ENCODE results near the gene STING1. TPM values are rescaled to one million over a fixed set of nuclear protein-coding genes. Genes with fewer than 3 reads are reported as not detected.
"Not testable (repeated sequence)": the region's sequence is repeated elsewhere in the genome, so short reads cannot be mapped to it uniquely, and the experiment has no call there.

STING1 gene
- polyA plus RNA-seq, 3 donors from 2014 or later, result 67.8 to 150 (median 142) TPM

- Mint-ChIP-seq H3K4me3 (peak overlapping the region in 3 of 5 donors; percentile 20 to 47 (median 39)), H3K9me3 (no peaks in the 10 kb centered on the region), H3K36me3 (no peaks in the 10 kb centered on the region), H3K4me1 (peaks cover 47 to 54% of the 10 kb centered on the region in 2 donors), H3K27ac (peak overlapping the region; percentile 62 to 94 (median 86)), H3K27me3 (ENCODE audit: low read depth in 3 of 3) (peaks cover 8 to 24% (median 15%) of the 10 kb centered on the region in 3 donors)
- peak; percentile 81 to 84 (median 82) for DNase-seq
These were observed 28.6 kb downstream of the STING1 start for GRCh38 chr5:139453683-139454567.

GRCh38 chr5:139451878-139452660, 30.5 kb downstream of the STING1 start:
- H3K36me3 Mint-ChIP-seq, result no peaks in the 10 kb centered on the region
- H3K4me3 Mint-ChIP-seq, result no peak overlapping the region
- DNase-seq, result no peak
- no peak overlapping the region for H3K27ac Mint-ChIP-seq
- H3K27me3 Mint-ChIP-seq (ENCODE audit: low read depth in 3 of 3), result peaks cover 12 to 21% (median 16%) of the 10 kb centered on the region in 3 donors
- no peaks in the 10 kb centered on the region for H3K9me3 Mint-ChIP-seq
- peaks cover 35 to 49% of the 10 kb centered on the region in 2 donors for H3K4me1 Mint-ChIP-seq

GRCh38 chr5:139451176-139451575, 31.4 kb downstream of the STING1 start:
- H3K4me1 Mint-ChIP-seq, result peaks cover 28 to 44% of the 10 kb centered on the region in 2 donors
- peaks cover 12 to 20% (median 16%) of the 10 kb centered on the region in 3 donors for H3K27me3 Mint-ChIP-seq (ENCODE audit: low read depth in 3 of 3)
- no peaks in the 10 kb centered on the region for H3K9me3 Mint-ChIP-seq
- no peak overlapping the region for H3K4me3 Mint-ChIP-seq
- no peaks in the 10 kb centered on the region for H3K36me3 Mint-ChIP-seq
- DNase-seq, result no peak
- H3K27ac Mint-ChIP-seq, result no peak overlapping the region

GRCh38 chr5:139446956-139447779, 35.4 kb downstream of the STING1 start:
- H3K9me3 Mint-ChIP-seq, result no peaks in the 10 kb centered on the region
- no peak for DNase-seq
- no peak overlapping the region for H3K4me3 Mint-ChIP-seq
- H3K4me1 Mint-ChIP-seq, result peaks cover 7 to 20% of the 10 kb centered on the region in 2 donors
- no peaks in the 10 kb centered on the region for H3K36me3 Mint-ChIP-seq
- H3K27me3 Mint-ChIP-seq (ENCODE audit: low read depth in 3 of 3), result peaks cover 0 to 13% (median 7%) of the 10 kb centered on the region in 3 donors
- H3K27ac Mint-ChIP-seq, result no peak overlapping the region

- H3K4me3 Mint-ChIP-seq, result no peak overlapping the region
- no peaks in the 10 kb centered on the region for H3K9me3 Mint-ChIP-seq
- H3K27me3 Mint-ChIP-seq (ENCODE audit: low read depth in 3 of 3), result peaks cover 0 to 13% (median 7%) of the 10 kb centered on the region in 3 donors
- peaks cover 7 to 20% of the 10 kb centered on the region in 2 donors for H3K4me1 Mint-ChIP-seq
- no peak overlapping the region for H3K27ac Mint-ChIP-seq
- no peak for DNase-seq
- no peaks in the 10 kb centered on the region for H3K36me3 Mint-ChIP-seq
These were observed 37.0 kb downstream of the STING1 start for GRCh38 chr5:139445325-139446170.

GRCh38 chr5:139443831-139444453, 38.6 kb downstream of the STING1 start:
- peaks cover 16 to 28% of the 10 kb centered on the region in 2 donors for H3K4me1 Mint-ChIP-seq
- DNase-seq, result no peak
- peaks cover 0 to 10% (median 9%) of the 10 kb centered on the region in 3 donors for H3K27me3 Mint-ChIP-seq (ENCODE audit: low read depth in 3 of 3)
- no peak overlapping the region for H3K4me3 Mint-ChIP-seq
- H3K36me3 Mint-ChIP-seq, result no peaks in the 10 kb centered on the region
- H3K27ac Mint-ChIP-seq, result no peak overlapping the region
- no peaks in the 10 kb centered on the region for H3K9me3 Mint-ChIP-seq

GRCh38 chr5:139440416-139440815, 42.1 kb downstream of the STING1 start:
- not testable (repeated sequence) for H3K27me3 Mint-ChIP-seq (ENCODE audit: low read depth in 3 of 3); DNase-seq; H3K36me3 Mint-ChIP-seq; H3K9me3 Mint-ChIP-seq
- Mint-ChIP-seq H3K4me3 (peak overlapping the region in 3 of 5 donors; percentile 95 to 99 (median 95)), H3K27ac (peak overlapping the region in 1 of 6 donors; percentile 95), H3K4me1 (peaks cover 18 to 21% of the 10 kb centered on the region in 2 donors)

GRCh38 chr5:139439013-139439903, 43.3 kb downstream of the STING1 start, which contains the start of gene DNAJC18:
TSS of gene DNAJC18 (minus strand) at chr5:139439525. CDS start at chr5:139439445, 80 bp downstream.
- H3K27me3 Mint-ChIP-seq (ENCODE audit: low read depth in 3 of 3), result peaks cover 0 to 4% (median 2%) of the 10 kb centered on the region in 3 donors
- H3K4me3 Mint-ChIP-seq, result peak within 1 kb of the TSS; percentile 95 to 99 (median 97)
- H3K36me3 Mint-ChIP-seq, result peaks cover 0 to 4% (median 0%) of the 10 kb centered on the region in 3 donors
- peak; percentile 77 to 80 (median 79) for DNase-seq
- peak within 1 kb of the TSS; percentile 92 to 99 (median 95) for H3K27ac Mint-ChIP-seq
- H3K9me3 Mint-ChIP-seq, result no peaks in the 10 kb centered on the region
- H3K4me1 Mint-ChIP-seq, result peaks cover 18 to 21% of the 10 kb centered on the region in 2 donors

GRCh38 chr5:139438707-139439012, 43.9 kb downstream of the STING1 start:
- Mint-ChIP-seq H3K4me3 (peak overlapping the region; percentile 95 to 99 (median 97)), H3K9me3 (no peaks in the 10 kb centered on the region), H3K36me3 (peaks cover 0 to 4% (median 0%) of the 10 kb centered on the region in 3 donors), H3K27ac (peak overlapping the region; percentile 28 to 95 (median 48)), H3K4me1 (peaks cover 18 to 21% of the 10 kb centered on the region in 2 donors), H3K27me3 (ENCODE audit: low read depth in 3 of 3) (peaks cover 0 to 4% (median 2%) of the 10 kb centered on the region in 3 donors)
- no peak for DNase-seq

GRCh38 chr5:139435676-139436075, 46.9 kb downstream of the STING1 start:
- no peak overlapping the region for H3K27ac Mint-ChIP-seq
- peaks cover 0 to 5% (median 4%) of the 10 kb centered on the region in 3 donors for H3K36me3 Mint-ChIP-seq
- no peak for DNase-seq
- H3K4me3 Mint-ChIP-seq, result no peak overlapping the region
- H3K27me3 Mint-ChIP-seq (ENCODE audit: low read depth in 3 of 3), result peaks cover 0 to 4% (median 0%) of the 10 kb centered on the region in 3 donors
- H3K4me1 Mint-ChIP-seq, result peaks cover 18 to 21% of the 10 kb centered on the region in 2 donors
- no peaks in the 10 kb centered on the region for H3K9me3 Mint-ChIP-seq

GRCh38 chr5:139431706-139432105, 50.9 kb downstream of the STING1 start:
- H3K4me1 Mint-ChIP-seq, result no peaks in the 10 kb centered on the region

More at GRCh38 chr5:139431706-139432105, 50.9 kb downstream of the STING1 start:
- Mint-ChIP-seq H3K27me3 (ENCODE audit: low read depth in 3 of 3) (no peaks in the 10 kb centered on the region), H3K4me3 (no peak overlapping the region), H3K36me3 (peaks cover 0 to 19% (median 16%) of the 10 kb centered on the region in 3 donors), H3K27ac (no peak overlapping the region), H3K9me3 (no peaks in the 10 kb centered on the region)
- DNase-seq, result no peak

Measured in immature natural killer cell (primary cell).